GM04504 (cell line): ENCODE results near the gene BBX.

Experiments
- DNase-seq: peaks from one replicate; pipeline ENCODE4 v3.0.0-alpha.2; 2012; ENCODE audit warnings: low read depth

The BBX gene

GRCh38 chr3:107846279-107846852 lies 323.6 kb downstream of the BBX start:
- peak; percentile 36 for DNase-seq

DNA sequence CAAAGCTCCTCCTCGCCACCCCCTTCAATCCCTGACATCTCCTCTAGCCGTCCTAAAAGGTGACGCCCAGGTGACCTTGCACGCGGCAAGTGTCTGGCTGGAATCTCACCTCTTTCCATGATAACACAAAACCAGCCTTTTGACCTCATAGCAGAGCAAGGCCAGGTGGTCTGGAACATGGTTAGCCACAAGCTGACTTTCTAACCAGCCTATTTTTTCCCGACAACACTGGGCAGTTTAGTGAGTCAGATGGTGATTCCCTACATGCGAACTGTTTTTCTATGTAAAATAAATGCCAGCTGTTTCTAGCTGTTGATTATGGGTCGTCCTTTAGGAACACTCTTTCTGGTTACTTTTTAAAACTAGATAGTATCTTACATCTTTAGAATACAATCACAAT lies 325.0 kb downstream of the BBX start:
- no peak for DNase-seq

DNA sequence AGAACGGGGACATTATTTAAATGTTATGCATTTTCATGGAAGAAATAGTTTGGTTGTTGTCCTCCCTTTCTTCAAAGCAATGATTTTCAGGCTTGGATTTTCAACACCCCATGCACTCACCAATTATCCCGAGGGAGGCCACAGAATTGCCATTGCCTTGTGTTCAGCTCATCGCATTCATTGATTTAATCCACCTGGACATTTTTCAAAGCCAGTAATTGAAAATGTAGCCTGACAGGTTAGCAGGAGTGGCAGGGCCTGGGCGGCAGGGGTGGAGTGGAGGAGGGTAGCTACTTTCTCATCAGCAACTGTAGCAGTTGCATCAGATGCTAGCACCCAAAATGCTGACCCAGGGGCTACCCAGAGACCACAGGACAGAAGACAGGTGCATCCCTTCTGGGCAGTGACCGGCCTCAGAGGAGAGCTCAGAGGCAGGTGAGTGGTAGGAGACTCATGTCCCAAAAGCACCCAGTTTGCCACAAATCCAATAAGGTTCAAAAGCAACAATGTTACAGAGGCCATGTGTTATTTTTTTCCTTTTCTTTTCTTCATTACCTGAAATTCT lies 325.7 kb downstream of the BBX start:
- DNase-seq: no peak

- DNase-seq: no peak
Observed at GRCh38 chr3:107850681-107851080, 327.9 kb downstream of the BBX start.

DNA sequence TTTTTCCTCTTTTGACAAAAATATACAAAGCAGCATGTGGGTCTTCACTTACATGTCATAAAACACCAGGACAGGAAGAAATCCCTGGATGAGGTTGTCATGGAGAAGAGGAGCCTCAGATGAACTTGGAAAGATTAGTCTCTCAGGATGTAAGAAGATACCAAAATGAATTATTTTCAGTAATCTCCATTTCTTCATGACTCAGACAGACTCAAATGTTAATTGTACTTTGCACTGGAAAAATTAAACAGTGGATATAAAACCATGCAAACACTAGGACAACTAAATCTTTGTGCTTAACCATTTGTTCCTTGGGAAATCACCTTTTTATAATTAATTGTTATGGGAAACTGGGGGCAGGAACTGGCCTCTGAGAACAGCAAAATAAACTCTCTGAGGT lies 331.1 kb downstream of the BBX start:
- no peak for DNase-seq

DNA sequence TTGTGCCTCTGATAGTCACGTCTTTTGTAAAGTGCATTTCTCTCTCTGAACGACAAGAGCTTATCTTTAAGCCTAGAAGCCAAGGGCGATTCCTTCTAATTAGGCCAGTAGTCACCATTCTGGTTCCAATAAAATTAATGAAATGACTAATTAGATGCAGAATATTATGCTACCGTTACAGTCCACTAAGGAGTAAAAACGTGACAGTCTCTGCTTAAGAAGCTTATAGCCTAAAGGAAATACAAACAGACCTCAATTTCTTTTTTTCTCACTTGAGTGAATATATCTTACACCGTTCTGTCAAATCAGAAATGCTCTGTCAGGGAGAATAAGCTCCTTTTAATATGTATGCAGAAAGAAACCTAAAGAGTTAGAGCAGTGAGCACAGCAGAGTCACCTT lies 332.0 kb downstream of the BBX start:
- no peak for DNase-seq

DNA sequence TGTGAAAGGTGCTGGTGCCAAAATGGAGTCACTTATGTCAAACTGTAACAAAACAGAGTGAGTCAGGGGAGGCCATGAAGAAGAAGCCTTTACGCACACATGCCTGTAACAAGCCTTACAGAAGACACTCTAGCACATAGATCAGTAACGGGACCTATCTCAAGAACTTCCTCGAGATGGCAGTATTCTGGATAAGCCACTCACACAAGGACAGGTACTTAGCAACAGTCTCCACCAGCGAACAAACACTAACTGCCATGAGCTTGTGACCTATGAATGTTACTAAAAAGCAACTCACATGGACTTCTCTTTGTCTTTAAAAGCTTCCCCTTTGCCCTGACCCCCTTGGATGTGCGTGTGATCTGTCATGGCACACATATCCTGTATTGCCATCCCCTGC lies 332.9 kb downstream of the BBX start:
- no peak for DNase-seq

- DNase-seq: no peak
Observed at GRCh38 chr3:107857854-107858253, 335.1 kb downstream of the BBX start.

DNA sequence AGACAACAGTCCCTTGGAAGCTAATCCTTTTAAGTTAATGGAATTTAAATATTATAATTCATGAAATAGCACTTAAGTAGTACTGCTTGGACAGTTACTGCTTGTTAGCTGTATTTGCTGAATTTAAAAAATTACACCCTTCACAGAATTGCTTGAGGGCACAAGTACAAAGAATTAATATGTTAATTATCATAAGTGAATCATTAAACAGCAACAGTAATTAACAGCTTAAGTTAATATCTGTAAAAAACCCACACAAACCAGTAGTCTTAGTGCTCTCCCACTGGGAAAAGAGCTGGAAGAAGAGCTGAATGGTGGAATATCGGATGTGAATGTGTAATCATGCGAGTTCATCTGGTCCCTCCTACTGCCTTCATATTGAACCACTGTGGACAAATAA lies 336.1 kb downstream of the BBX start:
- DNase-seq: no peak
